Kidney epithelial cell (primary cell): ENCODE measurements around the gene MAD1L1. TPM values are rescaled to one million over a fixed set of nuclear protein-coding genes. Genes with fewer than 3 reads are reported as not detected.

Experiments used
- DNase-seq: peaks from one replicate; pipeline ENCODE4 v3.0.0-alpha.2; 2010; ENCODE audit warnings: low read depth
- H3K27me3 ChIP-seq: 2 replicates; pipeline ENCODE4 v1.6.0; 2011; ENCODE audit warnings: low read length; ENCODE audit not compliant: control insufficient read depth, insufficient read depth
- H3K36me3 ChIP-seq: 2 replicates; pipeline ENCODE4 v1.5.1; 2011; ENCODE audit warnings: low read length; ENCODE audit not compliant: control insufficient read depth, insufficient read depth
- H3K4me3 ChIP-seq: 2 replicates; pipeline ENCODE4 v1.5.1; 2011; ENCODE audit warnings: low read depth, mild to moderate bottlenecking, control low read depth, low read length
- total RNA-seq: library from RNA; depleted of rRNA; stranded (reverse); fragments of >200 nt; gene quantifications from 2 replicates; pipeline ENCODE4 v1.2.3, GENCODE V29; 2015
- TF ChIP-seq, protein P1 (sequence below): IDR thresholded peaks from 2 replicates; pipeline ENCODE4 v1.5.1; 2011; ENCODE audit warnings: mild to moderate bottlenecking, moderate library complexity, low read length, control low read depth, inconsistent platforms; ENCODE audit not compliant: insufficient read depth, poor library complexity, severe bottlenecking

Gene MAD1L1
- total RNA-seq, 1 donor from 2014 or later = 61.2 TPM

DNA sequence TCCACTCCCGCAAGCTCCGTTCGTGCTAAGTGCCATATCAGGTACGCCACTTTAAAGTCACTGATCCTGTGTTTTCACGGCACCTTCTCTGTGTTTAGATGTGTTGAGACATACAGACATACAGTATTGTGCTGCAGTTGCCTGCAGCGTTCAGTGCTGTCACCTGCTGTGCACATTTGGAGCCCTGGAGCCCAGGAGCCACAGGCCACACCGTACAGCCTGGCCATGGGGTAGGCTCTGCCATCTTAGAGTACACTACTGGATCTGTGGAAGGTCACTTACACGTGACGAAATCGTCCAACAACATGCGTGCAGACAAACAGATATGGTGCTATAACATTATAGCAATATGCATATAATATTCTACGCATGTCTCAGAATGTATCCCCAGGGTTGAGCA lies 451.4 kb downstream of the MAD1L1 start:
- Histone ChIP-seq H3K36me3 (no peaks in the 10 kb centered on the region), H3K4me3 (no peak overlapping the region), H3K27me3 (no peaks in the 10 kb centered on the region)
- TF ChIP-seq, protein P1, sequence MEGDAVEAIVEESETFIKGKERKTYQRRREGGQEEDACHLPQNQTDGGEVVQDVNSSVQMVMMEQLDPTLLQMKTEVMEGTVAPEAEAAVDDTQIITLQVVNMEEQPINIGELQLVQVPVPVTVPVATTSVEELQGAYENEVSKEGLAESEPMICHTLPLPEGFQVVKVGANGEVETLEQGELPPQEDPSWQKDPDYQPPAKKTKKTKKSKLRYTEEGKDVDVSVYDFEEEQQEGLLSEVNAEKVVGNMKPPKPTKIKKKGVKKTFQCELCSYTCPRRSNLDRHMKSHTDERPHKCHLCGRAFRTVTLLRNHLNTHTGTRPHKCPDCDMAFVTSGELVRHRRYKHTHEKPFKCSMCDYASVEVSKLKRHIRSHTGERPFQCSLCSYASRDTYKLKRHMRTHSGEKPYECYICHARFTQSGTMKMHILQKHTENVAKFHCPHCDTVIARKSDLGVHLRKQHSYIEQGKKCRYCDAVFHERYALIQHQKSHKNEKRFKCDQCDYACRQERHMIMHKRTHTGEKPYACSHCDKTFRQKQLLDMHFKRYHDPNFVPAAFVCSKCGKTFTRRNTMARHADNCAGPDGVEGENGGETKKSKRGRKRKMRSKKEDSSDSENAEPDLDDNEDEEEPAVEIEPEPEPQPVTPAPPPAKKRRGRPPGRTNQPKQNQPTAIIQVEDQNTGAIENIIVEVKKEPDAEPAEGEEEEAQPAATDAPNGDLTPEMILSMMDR = no peak
- DNase-seq = no peak

DNA sequence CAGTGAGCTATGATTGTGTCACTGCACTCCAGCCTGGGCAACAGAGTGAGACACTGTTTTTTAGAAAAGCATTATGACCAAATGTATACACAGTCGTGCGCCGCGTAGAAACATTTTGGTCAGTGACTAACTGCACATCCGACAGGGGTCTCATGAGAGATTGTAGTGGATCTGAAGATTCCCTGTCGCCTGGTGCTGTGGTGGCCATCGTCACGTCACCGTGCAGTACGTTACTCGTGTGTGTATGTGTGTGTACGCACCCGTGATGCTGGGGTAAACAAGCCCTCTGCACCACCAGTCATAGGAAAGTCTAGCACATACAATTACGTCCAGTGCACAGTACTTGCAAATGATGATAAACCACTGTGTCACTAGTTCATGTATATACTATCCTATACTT lies 453.3 kb downstream of the MAD1L1 start:
- H3K4me3 ChIP-seq = no peak overlapping the region
- no peaks in the 10 kb centered on the region for H3K36me3 ChIP-seq
- no peaks in the 10 kb centered on the region for H3K27me3 ChIP-seq
- TF ChIP-seq, protein P1 = no peak
- no peak for DNase-seq

DNA sequence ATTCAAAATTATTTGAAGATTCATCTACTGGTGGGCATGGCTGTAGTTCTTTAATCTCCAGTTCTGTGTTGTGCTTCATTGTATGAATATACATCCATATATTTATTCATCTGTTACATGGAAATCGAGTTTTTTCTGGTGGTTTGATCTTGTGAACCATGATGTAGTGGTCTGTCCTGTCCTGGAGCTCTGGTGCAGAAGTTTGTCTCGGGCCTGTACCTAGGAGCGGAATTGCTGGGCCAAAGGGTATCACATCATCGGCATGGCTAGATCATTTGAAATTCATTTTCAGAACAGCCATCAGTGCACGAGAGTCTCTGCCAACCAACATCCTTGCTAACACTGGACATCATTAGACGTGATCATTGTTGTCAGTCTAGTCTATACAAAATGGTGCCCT lies 455.6 kb downstream of the MAD1L1 start:
- H3K27me3 ChIP-seq = no peaks in the 10 kb centered on the region
- TF ChIP-seq, protein P1 = no peak
- H3K4me3 ChIP-seq = no peak overlapping the region
- no peaks in the 10 kb centered on the region for H3K36me3 ChIP-seq
- no peak for DNase-seq

DNA sequence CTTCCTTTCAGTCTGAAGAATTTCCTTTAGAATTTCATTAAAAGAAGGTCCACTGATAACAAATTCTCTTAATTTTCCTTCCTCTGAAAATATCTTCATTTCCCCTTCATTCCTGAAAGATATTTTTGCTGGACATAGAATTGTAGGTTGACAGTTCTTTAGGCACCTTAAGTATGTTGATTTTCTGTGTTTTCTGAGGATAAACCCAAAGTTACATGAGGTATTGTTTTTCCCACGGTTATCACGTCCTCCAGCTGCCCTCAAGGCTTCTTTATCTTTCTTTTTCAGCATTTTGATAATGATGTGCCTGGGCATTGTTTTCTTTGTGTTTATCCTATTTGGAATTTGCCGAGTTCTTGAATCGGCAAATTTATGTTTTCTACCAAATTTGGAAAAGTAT lies 457.4 kb downstream of the MAD1L1 start:
- no peaks in the 10 kb centered on the region for H3K36me3 ChIP-seq
- DNase-seq = no peak
- no peak overlapping the region for H3K4me3 ChIP-seq
- H3K27me3 ChIP-seq = no peaks in the 10 kb centered on the region
- TF ChIP-seq, protein P1 = no peak

DNA sequence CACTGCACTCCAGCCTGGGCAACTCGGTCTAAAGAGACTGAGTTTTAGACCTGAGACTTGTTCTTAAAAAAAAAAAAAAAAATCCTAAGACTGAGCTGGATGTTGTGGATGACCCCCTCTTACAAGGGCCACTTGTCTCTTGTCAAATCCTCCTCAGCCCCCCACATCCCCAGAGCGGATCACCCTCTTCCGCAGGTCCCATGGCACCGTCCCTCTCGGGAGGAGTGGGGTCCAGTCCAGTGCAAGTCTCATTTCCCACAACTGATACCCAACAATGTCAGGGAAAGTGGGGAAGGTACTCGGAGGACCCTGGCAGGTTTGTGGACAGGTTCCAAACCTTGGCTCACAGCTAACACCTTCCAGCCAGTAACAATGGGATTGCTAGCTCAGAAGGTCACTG lies 462.4 kb downstream of the MAD1L1 start:
- Histone ChIP-seq H3K36me3 (no peaks in the 10 kb centered on the region), H3K4me3 (no peak overlapping the region), H3K27me3 (no peaks in the 10 kb centered on the region)
- TF ChIP-seq, protein P1 = no peak
- DNase-seq = no peak

DNA sequence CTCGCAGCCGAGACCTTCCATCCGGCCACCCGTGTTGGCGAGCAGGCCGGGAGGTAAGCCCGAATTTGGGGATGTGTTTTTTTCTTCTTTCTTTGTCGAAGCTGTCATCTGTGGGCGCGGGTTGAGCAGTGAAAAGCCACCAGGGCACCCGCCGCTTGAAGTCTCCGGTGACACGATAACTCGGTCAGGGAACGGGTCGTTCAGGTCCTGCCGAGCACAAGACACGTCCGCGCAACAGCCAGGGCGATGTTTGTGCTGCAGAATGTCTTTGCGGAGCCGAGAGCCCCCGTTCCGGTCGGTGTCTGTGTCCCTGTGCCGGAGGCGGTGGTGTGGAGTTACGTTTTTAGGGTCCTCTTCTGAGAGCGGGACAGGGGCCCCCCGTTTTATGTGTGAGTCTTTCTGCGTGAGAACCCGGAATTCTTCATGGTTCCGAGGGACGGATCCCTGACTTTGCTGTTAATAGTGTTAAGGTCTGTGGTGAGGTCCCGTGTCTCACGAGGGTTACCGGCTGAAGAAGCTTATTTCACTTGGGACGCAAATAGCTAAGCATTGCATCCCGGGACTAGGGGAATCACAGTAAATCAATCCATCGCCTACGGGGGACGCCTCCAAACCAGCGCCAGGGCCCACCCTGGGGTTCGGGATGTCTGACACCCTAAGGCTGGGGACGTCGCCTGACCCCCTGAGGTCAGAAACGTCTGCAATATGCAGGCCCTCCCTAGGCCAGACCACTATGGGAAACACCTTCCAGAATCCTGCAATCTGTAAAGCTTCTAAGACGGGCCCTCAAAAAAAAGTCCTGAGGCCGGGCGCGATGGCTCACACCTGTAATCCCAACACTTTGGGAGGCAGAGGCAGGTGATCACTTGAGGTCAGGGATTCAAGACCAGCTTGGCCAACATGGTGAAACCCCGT lies 463.2 kb downstream of the MAD1L1 start:
- no peaks in the 10 kb centered on the region for H3K36me3 ChIP-seq
- TF ChIP-seq, protein P1 = no peak
- no peaks in the 10 kb centered on the region for H3K27me3 ChIP-seq
- H3K4me3 ChIP-seq = no peak overlapping the region
- no peak for DNase-seq
